Prostate gland (tissue), 2 donors: ENCODE measurements around the gene TBCK.

Experiments
- CTCF ChIP-seq, 4 experiments: fragments of 200-600 bp in 2 of 4; fragments of 450-650 bp in 2 of 4; sonication (generic) in 2 of 4; IDR thresholded peaks; 1 replicate in 3 of 4; 2 replicates in 1 of 4; pipeline ENCODE4 v1.5.1; 2016 to 2019; ENCODE audit warnings: antibody characterized with exemption in 4 of 4, mild to moderate bottlenecking in 2 of 4, moderate library complexity in 2 of 4
- POLR2AphosphoS5 ChIP-seq: sonication (generic); formaldehyde crosslinking; IDR thresholded peaks from one replicate; pipeline ENCODE4 v1.6.1; 2017; ENCODE audit warnings: antibody characterized with exemption

DNA sequence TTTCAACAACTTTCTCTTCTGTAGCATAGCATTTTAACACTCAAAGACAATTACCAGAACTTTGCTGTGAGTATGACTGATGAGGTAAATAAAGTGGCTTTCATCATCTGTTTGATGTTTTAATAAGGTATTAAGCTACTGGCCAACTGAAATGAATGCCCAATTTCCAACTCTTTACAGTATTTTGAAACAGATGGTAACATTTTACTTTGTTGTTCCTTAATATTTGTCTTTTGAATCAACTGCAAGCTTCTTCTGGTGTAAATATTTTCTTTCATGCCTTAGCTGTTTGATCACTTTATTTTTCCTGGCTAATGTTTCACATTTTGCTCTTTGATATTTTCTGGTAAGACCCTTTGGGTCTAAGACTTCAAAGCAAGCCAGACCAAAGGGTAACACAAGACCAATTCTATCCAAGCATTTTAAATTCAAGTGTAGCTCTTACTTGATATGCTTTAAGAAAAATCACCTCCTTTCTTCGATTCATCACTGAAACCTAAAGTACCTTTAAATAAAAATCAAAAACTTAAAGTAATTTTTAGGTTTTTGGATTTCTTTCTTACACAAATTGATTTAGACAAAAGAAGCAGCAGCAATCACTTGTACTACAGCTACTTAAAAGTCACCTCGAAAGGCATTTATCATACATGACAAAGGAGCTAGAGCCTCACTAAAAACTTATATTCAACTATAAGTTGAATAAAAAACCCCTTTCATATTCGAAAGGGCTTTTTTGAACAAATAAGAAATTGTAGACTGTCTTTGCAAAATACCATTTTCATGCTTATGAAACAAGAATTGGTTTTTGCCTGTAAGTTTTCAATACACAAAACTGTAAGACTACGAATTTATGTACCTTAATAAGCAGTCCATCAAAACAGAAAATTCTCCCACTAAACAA is 57.6 kb downstream of the TBCK start:
- no peak for TF ChIP-seq CTCF (IDR thresholded peaks at IDR 0.05)
- TF ChIP-seq POLR2AphosphoS5, result no peak
